GM21528 (cell line): ENCODE measurements around the gene XRRA1.

Experiments
- ATAC-seq: cut with Tn5 transposase; IDR thresholded peaks from one replicate; pipeline ENCODE4 v1.9.1; 2021; ENCODE audit warnings: mild to moderate bottlenecking, moderate library complexity; ENCODE audit not compliant: unreplicated experiment, low FRiP score

The XRRA1 gene

GRCh38 chr11:74952752-74953151 lies 3.9 kb upstream of the XRRA1 start:
- no peak for ATAC-seq

DNA sequence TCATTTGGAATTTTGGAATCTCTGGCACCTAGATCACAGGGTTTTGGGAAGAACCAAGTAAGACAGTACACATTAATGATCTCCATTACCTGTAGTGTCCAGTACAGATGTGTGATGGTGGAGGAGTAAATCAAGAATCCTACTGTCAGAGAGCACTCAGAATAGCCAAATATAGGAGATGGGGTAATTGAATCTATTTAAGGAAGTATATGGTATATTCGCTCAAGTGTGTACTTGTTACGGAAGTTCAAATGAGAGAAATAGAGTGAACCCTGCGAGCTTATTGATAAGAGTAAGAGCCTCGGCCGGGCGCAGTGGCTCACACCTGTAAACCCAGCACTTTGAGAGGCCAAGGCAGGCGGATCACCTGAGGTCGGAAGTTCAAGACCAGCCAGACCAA lies 2.3 kb upstream of the XRRA1 start:
- ATAC-seq = no peak

GRCh38 chr11:74950374-74950969 lies 1.6 kb upstream of the XRRA1 start:
- ATAC-seq = no peak

DNA sequence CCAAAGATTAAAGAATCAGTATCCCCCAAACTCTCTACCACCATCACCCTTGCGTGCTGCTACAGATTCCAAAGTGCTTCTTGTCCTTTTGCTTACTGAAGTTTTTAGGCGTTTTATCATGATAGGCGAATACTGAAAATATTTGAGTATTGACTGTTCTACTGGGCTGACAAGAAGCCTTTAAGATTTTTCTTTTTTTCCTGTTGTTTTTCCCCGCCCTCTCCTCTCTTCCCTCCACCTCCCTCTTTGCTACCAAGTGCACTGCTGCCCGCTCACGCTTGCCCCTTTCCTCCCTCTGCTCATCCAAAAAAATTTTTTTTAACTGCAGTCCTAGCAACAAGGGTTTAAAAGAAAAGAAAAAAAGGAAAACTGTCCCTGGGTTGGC lies 854 bp upstream of the XRRA1 start:
- no peak for ATAC-seq

GRCh38 chr11:74948546-74948897 lies 369 bp downstream of the XRRA1 start:
- ATAC-seq = peak; percentile 19

- no peak for ATAC-seq
These were observed 6.7 kb downstream of the XRRA1 start for GRCh38 chr11:74942073-74942759.

DNA sequence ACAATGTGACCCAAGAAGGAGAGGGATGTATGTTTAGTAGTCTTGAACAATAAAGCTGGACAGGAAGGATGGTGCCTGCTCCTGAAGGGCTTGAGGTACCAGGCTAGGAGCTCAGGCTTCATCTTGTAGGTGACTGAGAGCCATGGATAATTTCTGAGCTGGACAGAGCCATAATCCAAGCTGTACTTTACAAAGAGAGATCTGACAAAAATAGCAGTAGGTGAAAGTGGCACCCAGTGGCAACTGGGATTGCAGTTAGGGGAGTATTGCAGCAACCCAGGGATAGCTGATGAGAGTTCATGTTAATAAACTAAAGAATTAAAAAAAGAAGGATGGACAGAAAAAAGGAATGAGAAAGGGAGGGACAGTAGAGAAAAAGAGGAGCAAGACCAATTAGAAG lies 7.4 kb downstream of the XRRA1 start:
- ATAC-seq = no peak

- ATAC-seq = no peak
These were observed 11.0 kb downstream of the XRRA1 start for GRCh38 chr11:74937696-74938475.

GRCh38 chr11:74936976-74937375 lies 11.9 kb downstream of the XRRA1 start:
- ATAC-seq = no peak

DNA sequence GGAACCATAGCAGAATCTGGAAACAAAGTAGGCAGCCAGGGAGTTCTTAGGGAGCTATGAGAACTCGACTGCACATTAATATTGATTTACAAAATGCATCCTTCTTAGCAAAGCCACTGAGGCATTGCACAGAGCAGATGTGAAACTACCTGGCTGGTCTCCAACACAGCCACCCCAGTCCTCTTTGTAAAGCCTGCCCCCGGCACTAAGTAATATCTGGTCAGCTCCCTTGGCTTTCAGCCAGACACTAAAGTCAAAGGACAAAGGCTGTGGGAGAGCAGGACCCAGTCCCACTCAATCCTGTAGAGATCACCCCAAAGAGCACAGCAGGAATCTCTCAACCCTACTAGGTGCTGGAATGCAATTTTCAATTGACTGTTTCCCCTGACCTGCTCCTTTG lies 12.8 kb downstream of the XRRA1 start:
- no peak for ATAC-seq

- no peak for ATAC-seq
These were observed 13.6 kb downstream of the XRRA1 start for GRCh38 chr11:74935285-74935684.

GRCh38 chr11:74933765-74934164 lies 15.1 kb downstream of the XRRA1 start:
- ATAC-seq = no peak

DNA sequence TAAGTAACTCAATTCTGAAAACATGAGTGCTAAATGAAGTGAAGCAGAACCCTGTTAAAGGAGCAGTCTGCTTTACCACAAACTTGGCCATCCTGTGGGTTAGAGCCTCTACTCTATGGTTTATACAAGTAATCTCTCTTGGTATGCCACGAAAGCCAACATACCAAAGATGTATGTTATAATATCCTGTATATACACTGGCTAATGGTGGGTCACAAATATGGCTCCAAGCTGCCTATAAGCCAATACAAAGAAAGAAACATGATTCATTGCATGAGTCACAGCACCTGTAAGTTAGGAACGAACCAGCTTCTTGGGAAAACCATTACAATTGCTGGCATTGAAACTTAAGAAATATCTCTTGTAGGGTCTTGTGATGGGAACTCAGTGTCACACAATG lies 16.1 kb downstream of the XRRA1 start:
- no peak for ATAC-seq

GRCh38 chr11:74932169-74932568 lies 16.7 kb downstream of the XRRA1 start:
- ATAC-seq = no peak

GRCh38 chr11:74929431-74930363 lies 19.2 kb downstream of the XRRA1 start:
- ATAC-seq = peak; percentile 68

DNA sequence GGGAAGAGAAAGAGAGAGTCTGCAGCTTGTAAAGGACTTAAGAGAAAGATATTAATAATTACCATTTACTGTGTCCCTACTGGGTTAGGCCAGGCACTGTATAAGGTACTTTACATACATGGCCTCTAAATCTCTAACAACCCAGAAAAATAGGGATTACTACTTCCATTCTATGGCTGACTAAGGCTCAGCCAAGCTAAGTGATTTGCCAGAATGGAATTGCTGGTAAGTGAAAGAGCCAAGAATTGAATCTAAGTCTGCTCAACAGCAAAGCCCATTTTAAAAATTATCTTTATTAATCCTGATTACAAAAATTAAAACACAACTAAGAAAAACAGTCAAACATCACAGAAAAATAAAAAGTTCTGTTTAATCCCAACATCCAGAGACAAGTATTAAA lies 21.4 kb downstream of the XRRA1 start:
- ATAC-seq = no peak

GRCh38 chr11:74926304-74927030 lies 22.4 kb downstream of the XRRA1 start:
- no peak for ATAC-seq

- no peak for ATAC-seq
These were observed 23.6 kb downstream of the XRRA1 start for GRCh38 chr11:74925281-74925680.

- ATAC-seq = no peak
These were observed 25.8 kb downstream of the XRRA1 start for GRCh38 chr11:74923125-74923524.

DNA sequence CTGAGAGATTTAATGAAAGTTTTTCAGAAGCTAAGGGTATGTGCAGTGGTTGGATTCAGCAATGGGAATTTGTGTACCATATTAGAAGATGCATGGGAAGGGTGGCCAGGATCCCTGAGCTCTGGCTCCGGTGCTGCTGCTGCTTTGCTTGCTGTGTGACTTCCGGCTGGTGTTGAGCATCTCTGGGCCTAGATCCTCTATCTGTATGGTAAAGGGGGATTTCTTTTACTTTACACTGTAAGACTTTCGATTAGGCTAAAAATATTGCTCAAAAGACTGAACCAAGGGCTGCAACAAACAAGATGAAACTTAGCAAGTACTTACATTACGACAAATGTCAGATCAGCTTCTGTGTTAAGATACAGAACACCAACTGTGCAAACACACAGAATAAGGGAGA lies 39.1 kb downstream of the XRRA1 start:
- no peak for ATAC-seq
